OCI-LY3 (cell line): Measurements from ENCODE around the gene FIZ1.

Experiments
- H2AFZ ChIP-seq: fragments of 200-600, 300-600 bp; shearing (Covaris generic); 2 replicates; pipeline ENCODE4 v1.6.0; 2014; ENCODE audit warnings: antibody characterized with exemption, low read depth, low read length
- H3K27ac ChIP-seq: fragments of 200-600, 300-600 bp; sonication (generic); 2 replicates; pipeline ENCODE4 v1.5.1; 2014; ENCODE audit warnings: mild to moderate bottlenecking, low read length, moderate library complexity, mixed read lengths
- H3K27me3 ChIP-seq: fragments of 200-600, 300-600 bp; sonication (generic); 2 replicates; pipeline ENCODE4 v1.6.1; 2014; ENCODE audit warnings: low read depth, low read length, mixed read lengths
- H3K36me3 ChIP-seq: fragments of 200-600, 300-600 bp; sonication (generic); replicated peaks from 2 replicates; pipeline ENCODE3; 2014; ENCODE audit warnings: low read depth, low read length, mixed read lengths
- H3K4me1 ChIP-seq: fragments of 300-600, 200-600 bp; sonication (generic); 2 replicates; pipeline ENCODE4 v1.6.1; 2014; ENCODE audit warnings: low read length, mixed read lengths
- H3K4me2 ChIP-seq: fragments of 200-600, 300-600 bp; sonication (generic); 2 replicates; pipeline ENCODE4 v1.6.1; 2014; ENCODE audit warnings: low read length, mixed read lengths
- H3K4me3 ChIP-seq: fragments of 300-600, 200-600 bp; sonication (generic); 2 replicates; pipeline ENCODE4 v1.5.1; 2014; ENCODE audit warnings: antibody characterized with exemption, mild to moderate bottlenecking, low read length, moderate library complexity
- H3K79me2 ChIP-seq: fragments of 300-600, 200-600 bp; shearing (Covaris generic); 2 replicates; pipeline ENCODE4 v1.6.1; 2014; ENCODE audit warnings: mild to moderate bottlenecking, low read length, mixed read lengths
- H3K9ac ChIP-seq: fragments of 300-600, 200-600 bp; shearing (Covaris generic); 2 replicates; pipeline ENCODE4 v1.6.0; 2014; ENCODE audit warnings: mild to moderate bottlenecking, low read length, moderate library complexity
- H3K9me3 ChIP-seq: fragments of 200-600, 300-600 bp; shearing (Covaris generic); 2 replicates; pipeline ENCODE4 v1.6.1; 2014; ENCODE audit warnings: low read length, mixed read lengths; ENCODE audit not compliant: insufficient read depth
- H4K20me1 ChIP-seq: fragments of 200-600, 300-600 bp; sonication (generic); 2 replicates; pipeline ENCODE4 v1.6.1; 2016; ENCODE audit warnings: low read length, mixed read lengths; ENCODE audit not compliant: insufficient read depth
- CTCF ChIP-seq: fragments of 200-600, 300-600 bp; sonication (generic); IDR thresholded peaks from 2 replicates; pipeline ENCODE4 v1.5.1; 2014; ENCODE audit warnings: antibody characterized with exemption, low read length, low read depth
- EZH2phosphoT487 ChIP-seq: fragments of 200-600 bp; shearing (Covaris generic); IDR thresholded peaks from 2 replicates; pipeline ENCODE4 v1.6.1; 2018; ENCODE audit warnings: antibody characterized with exemption, mixed run types, low read depth

FIZ1 gene

DNA sequence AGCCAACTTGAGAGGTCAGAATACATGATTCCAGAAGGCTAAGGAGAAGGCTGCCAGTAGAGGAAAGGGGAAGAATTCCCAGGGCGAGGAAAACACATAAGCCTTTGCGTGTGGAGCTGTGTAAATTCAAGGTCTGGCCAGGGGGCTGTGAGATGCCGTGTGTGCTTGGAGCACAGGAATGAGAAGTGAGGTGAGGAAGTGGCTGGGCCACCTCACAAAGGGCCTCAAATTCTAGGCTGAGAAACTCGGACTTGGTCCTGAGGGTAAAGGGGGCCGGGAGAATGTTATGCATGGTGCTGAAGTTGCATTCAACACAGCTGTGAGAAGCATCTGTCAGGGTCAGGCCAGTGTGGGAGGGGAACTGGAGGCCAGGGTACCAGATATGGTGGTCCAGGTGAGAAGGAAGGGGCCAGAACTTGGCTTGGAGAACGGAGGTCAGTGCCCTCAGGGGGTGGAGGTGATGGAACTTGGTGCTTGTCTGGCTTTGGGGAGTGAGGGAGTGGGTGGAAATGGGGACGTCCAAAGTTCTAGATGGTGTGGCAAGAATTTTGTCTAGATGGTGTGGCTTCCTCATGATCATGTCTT lies 36.6 kb upstream of the FIZ1 start:
- peak overlapping the region; percentile 62; the same call in 1 of the 2 replicates for H3K27ac ChIP-seq
- no peaks in the 10 kb centered on the region for H3K9me3 ChIP-seq
- peak overlapping the region; percentile 92 for H3K4me3 ChIP-seq
- no peak overlapping the region for H2AFZ ChIP-seq
- H3K4me2 ChIP-seq = peak overlapping the region; percentile 88
- peaks cover 60% of the 10 kb centered on the region for H3K79me2 ChIP-seq
- H3K9ac ChIP-seq = peak overlapping the region; percentile 98
- peaks cover 3% of the 10 kb centered on the region for H3K36me3 ChIP-seq
- H4K20me1 ChIP-seq = no peaks in the 10 kb centered on the region
- H3K27me3 ChIP-seq = no peaks in the 10 kb centered on the region
- TF ChIP-seq EZH2phosphoT487 = no peak
- no peak for TF ChIP-seq CTCF
- H3K4me1 ChIP-seq = peaks cover 31% of the 10 kb centered on the region

DNA sequence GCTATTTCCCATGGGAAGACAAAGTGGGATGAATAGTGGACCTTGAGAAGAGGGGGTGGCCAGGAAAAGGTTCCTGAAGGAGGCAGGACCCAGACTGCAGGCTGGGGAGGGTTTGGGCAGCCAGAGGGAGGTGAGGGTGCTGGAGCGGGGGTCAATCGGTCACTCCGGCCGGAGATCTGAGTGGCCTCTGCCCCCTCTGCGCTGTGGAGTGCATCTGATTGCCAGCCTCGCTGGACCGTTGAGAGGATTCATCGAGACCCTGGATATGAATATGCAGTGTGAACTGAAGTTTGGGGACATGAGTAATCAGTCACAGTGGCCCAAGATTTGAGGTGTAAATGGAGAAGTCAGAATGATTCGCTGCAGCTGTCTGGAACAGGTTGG lies 36.0 kb upstream of the FIZ1 start:
- Histone ChIP-seq H3K9ac (peak overlapping the region; percentile 98), H3K4me3 (peak overlapping the region; percentile 92), H4K20me1 (no peaks in the 10 kb centered on the region), H3K27ac (peak overlapping the region; percentile 62), H3K4me2 (peak overlapping the region; percentile 88), H3K9me3 (no peaks in the 10 kb centered on the region), H3K27me3 (no peaks in the 10 kb centered on the region), H3K79me2 (peaks cover 57% of the 10 kb centered on the region), H3K36me3 (peaks cover 3% of the 10 kb centered on the region), H3K4me1 (peaks cover 28% of the 10 kb centered on the region), H2AFZ (no peak overlapping the region)
- TF ChIP-seq EZH2phosphoT487 (no peak), CTCF (no peak)

DNA sequence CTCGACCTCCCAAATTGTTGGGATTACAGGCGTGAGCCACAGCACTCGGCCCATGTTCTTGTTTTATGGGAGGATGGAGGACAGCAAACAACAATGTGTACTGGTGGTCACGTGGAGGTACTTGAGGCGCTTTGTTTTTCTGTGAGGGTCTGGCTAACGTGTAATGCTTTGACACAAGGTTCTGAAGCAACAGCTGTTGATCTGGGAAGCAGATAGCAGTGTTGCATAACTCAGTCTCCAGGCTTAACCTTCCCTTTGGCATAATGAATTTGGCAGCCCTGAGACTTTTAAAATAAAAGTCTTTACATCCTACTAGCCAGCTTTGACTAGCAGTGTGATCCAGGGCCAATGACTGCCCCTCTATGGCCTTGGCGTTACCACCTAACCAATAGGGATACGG lies 34.5 kb upstream of the FIZ1 start:
- Histone ChIP-seq H3K27ac (no peak overlapping the region), H3K4me1 (peaks cover 23% of the 10 kb centered on the region), H3K36me3 (peaks cover 3% of the 10 kb centered on the region), H2AFZ (no peak overlapping the region), H3K27me3 (no peaks in the 10 kb centered on the region), H3K79me2 (peaks cover 42% of the 10 kb centered on the region), H3K4me2 (peak overlapping the region; percentile 72), H3K9me3 (no peaks in the 10 kb centered on the region), H3K9ac (peak overlapping the region; percentile 98), H3K4me3 (peak overlapping the region; percentile 92), H4K20me1 (no peaks in the 10 kb centered on the region)
- TF ChIP-seq CTCF (no peak), EZH2phosphoT487 (no peak)

DNA sequence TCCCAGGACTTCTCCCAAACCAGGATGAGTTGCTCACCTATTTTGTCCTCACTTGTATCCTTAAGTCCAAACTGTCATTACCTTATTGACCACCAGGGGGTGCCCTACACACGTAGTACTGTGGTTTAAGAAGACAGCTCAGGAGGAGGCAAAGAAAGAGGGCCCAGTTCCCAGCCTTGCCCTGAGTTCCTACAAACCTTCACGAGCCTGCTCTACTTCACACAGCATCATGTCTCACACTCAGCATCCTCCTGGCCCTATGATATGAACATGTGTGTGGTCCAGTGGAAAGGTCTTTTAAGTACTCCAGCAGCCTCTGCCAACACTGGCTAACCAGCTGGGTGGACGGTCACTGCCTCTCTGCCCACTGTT lies 33.1 kb upstream of the FIZ1 start:
- Histone ChIP-seq H3K4me2 (peak overlapping the region; percentile 51), H2AFZ (peak overlapping the region; percentile 53), H3K9me3 (no peaks in the 10 kb centered on the region), H3K4me1 (peaks cover 23% of the 10 kb centered on the region), H4K20me1 (no peaks in the 10 kb centered on the region), H3K36me3 (no peaks in the 10 kb centered on the region), H3K27ac (no peak overlapping the region), H3K79me2 (peaks cover 31% of the 10 kb centered on the region), H3K4me3 (peak overlapping the region; percentile 64), H3K27me3 (no peaks in the 10 kb centered on the region), H3K9ac (no peak overlapping the region)
- TF ChIP-seq EZH2phosphoT487 (no peak), CTCF (peak; percentile 95)
